ENCODE data around the gene AFMID. TPM values are rescaled to one million over a fixed set of nuclear protein-coding genes. Genes with fewer than 3 reads are reported as not detected.

The AFMID gene
- total and polyA plus RNA-seq, 9 of the 15 experiments (the other 6 are each of a cell fraction or from before 2014, with no cell fraction given) = 62.1 to 188 (median 74.4) TPM

DNA sequence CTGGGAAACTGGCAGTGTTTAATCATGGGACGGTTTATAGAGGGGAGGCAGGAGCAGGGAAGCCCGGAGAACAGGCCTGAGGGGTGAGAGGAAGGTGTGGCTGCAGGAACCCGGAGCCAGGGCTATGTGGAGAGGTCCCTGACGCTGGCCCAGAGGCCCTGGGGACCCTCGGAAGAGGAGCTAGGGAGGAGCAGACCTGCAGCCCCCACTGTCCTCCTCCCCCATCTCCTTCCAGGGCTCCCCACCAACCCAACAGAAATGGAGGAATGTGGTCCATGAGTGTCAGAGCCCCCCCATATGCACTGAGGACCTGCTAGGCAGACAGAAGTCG, 64.6 kb downstream of the AFMID start:
- H3K4me2 ChIP-seq (ENCODE audit: insufficient read depth, low read length) = no peak overlapping the region
- in situ Hi-C loops (cut with MboI) = no loop called here
- peak overlapping the region in 1 of 2 experiments; percentile 80; a peak in 2 of 4 replicates for H3K9ac ChIP-seq (ENCODE audit: insufficient read depth in 1 of 2, low read depth in 2 of 2, low read length in 2 of 2)
- TF ChIP-seq POLR3G (IDR thresholded peaks at IDR 0.05; ENCODE audit: extremely low read depth, insufficient read length, insufficient replicate concordance) (no peak), SPI1 (IDR thresholded peaks at IDR 0.05; ENCODE audit: borderline replicate concordance, low read depth, low read length) (no peak), SNIP1 (IDR thresholded peaks at IDR 0.05; ENCODE audit: low read depth) (no peak), MEIS2 (IDR thresholded peaks at IDR 0.05; ENCODE audit: partially characterized antibody) (no peak), FOS (IDR thresholded peaks at IDR 0.05; ENCODE audit: extremely low read depth, insufficient read length) (no peak), PHB2 (IDR thresholded peaks at IDR 0.05; ENCODE audit: low read depth) (no peak), MYC (IDR thresholded peaks at IDR 0.05; ENCODE audit: low read depth, low read length) (no peak), MYC (CRISPR knock-in tag; IDR thresholded peaks at IDR 0.05; ENCODE audit: borderline replicate concordance, low read depth) (no peak), ZNF707 (CRISPR knock-in tag; conservative IDR thresholded peaks at IDR 0.05) (no peak), LEF1 (IDR thresholded peaks at IDR 0.05) (no peak), RAD51 (IDR thresholded peaks at IDR 0.05; ENCODE audit: borderline replicate concordance, low read depth) (no peak), TOE1 (IDR thresholded peaks at IDR 0.05; ENCODE audit: borderline replicate concordance) (no peak), TOE1 (CRISPR knock-in tag; IDR thresholded peaks at IDR 0.05; ENCODE audit: borderline replicate concordance, low read depth) (no peak), YBX1 (IDR thresholded peaks at IDR 0.05) (no peak)
- TF ChIP-seq, protein P1, sequence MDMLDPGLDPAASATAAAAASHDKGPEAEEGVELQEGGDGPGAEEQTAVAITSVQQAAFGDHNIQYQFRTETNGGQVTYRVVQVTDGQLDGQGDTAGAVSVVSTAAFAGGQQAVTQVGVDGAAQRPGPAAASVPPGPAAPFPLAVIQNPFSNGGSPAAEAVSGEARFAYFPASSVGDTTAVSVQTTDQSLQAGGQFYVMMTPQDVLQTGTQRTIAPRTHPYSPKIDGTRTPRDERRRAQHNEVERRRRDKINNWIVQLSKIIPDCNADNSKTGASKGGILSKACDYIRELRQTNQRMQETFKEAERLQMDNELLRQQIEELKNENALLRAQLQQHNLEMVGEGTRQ (CRISPR knock-in tag; IDR thresholded peaks at IDR 0.05) = no peak
- TF ChIP-seq, protein P2, sequence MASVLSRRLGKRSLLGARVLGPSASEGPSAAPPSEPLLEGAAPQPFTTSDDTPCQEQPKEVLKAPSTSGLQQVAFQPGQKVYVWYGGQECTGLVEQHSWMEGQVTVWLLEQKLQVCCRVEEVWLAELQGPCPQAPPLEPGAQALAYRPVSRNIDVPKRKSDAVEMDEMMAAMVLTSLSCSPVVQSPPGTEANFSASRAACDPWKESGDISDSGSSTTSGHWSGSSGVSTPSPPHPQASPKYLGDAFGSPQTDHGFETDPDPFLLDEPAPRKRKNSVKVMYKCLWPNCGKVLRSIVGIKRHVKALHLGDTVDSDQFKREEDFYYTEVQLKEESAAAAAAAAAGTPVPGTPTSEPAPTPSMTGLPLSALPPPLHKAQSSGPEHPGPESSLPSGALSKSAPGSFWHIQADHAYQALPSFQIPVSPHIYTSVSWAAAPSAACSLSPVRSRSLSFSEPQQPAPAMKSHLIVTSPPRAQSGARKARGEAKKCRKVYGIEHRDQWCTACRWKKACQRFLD (CRISPR knock-in tag; IDR thresholded peaks at IDR 0.05) = no peak
- TF ChIP-seq, protein P3, sequence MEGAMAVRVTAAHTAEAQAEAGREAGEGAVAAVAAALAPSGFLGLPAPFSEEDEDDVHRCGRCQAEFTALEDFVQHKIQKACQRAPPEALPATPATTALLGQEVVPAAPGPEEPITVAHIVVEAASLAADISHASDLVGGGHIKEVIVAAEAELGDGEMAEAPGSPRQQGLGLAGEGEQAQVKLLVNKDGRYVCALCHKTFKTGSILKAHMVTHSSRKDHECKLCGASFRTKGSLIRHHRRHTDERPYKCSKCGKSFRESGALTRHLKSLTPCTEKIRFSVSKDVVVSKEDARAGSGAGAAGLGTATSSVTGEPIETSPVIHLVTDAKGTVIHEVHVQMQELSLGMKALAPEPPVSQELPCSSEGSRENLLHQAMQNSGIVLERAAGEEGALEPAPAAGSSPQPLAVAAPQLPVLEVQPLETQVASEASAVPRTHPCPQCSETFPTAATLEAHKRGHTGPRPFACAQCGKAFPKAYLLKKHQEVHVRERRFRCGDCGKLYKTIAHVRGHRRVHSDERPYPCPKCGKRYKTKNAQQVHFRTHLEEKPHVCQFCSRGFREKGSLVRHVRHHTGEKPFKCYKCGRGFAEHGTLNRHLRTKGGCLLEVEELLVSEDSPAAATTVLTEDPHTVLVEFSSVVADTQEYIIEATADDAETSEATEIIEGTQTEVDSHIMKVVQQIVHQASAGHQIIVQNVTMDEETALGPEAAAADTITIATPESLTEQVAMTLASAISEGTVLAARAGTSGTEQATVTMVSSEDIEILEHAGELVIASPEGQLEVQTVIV (CRISPR knock-in tag; IDR thresholded peaks at IDR 0.05; ENCODE audit: borderline replicate concordance) = no peak
- TF ChIP-seq, protein P4, sequence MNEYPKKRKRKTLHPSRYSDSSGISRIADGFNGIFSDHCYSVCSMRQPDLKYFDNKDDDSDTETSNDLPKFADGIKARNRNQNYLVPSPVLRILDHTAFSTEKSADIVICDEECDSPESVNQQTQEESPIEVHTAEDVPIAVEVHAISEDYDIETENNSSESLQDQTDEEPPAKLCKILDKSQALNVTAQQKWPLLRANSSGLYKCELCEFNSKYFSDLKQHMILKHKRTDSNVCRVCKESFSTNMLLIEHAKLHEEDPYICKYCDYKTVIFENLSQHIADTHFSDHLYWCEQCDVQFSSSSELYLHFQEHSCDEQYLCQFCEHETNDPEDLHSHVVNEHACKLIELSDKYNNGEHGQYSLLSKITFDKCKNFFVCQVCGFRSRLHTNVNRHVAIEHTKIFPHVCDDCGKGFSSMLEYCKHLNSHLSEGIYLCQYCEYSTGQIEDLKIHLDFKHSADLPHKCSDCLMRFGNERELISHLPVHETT (CRISPR knock-in tag; conservative IDR thresholded peaks at IDR 0.05 in 1 of 2, IDR thresholded peaks at IDR 0.05 in 1 of 2) = no peak

More for the DNA sequence above, 64.6 kb downstream of the AFMID start:
- DNase-seq (ENCODE audit: extremely low read depth in 1 of 4, low spot score in 3 of 4) (no peak), FAIRE-seq (no peak), ATAC-seq (no peak)
- intact Hi-C loops (cut with micrococcal nuclease) = loop anchor here (1.0 to 2.0 kb wide), 2 partner anchors 166 to 171 kb away; no protein-coding TSS in a partner anchor
- Histone ChIP-seq H3K4me1 (replicated peaks in 1 of 2; ENCODE audit: control insufficient read depth in 2 of 2, insufficient read depth in 2 of 2, low read length in 2 of 2) (peaks cover 38 to 86% of the 10 kb centered on the region in 2 experiments), H2AFZ (ENCODE audit: low read depth, low read length) (no peak overlapping the region), H3K4me3 (no peak overlapping the region), H3K27me3 (ENCODE audit: control insufficient read depth in 2 of 2, insufficient read depth in 2 of 2, low read length in 2 of 2) (no peaks in the 10 kb centered on the region), H3K9me1 (ENCODE audit: control insufficient read depth, insufficient read depth, low read length) (no peaks in the 10 kb centered on the region), H3K36me3 (ENCODE audit: control insufficient read depth, insufficient read depth, low read length) (no peaks in the 10 kb centered on the region), H3K79me2 (ENCODE audit: control insufficient read depth, insufficient read depth, low read length) (peaks cover 11% of the 10 kb centered on the region), H4K20me1 (replicated peaks; ENCODE audit: control insufficient read depth, insufficient read depth, low read length) (no peaks in the 10 kb centered on the region), H3K9me3 (replicated peaks; ENCODE audit: control insufficient read depth, insufficient read depth, low read depth, low read length) (no peaks in the 10 kb centered on the region), H3K27ac (ENCODE audit: extremely low read depth, low read depth, low read length) (no peak overlapping the region)
- BruUV-seq (replicated peaks) = no TSS peak
- ChIA-PET CTCF (ENCODE audit: low intra/inter-chr PET ratio) (interaction anchor here (2.7 to 3.2 kb wide), 2 partner anchors 139 to 170 kb away, joined by 19 to 37 read pairs; no protein-coding TSS in a partner anchor), POLR2A (interaction anchor here (1.0 to 1.3 kb wide), 2 partner anchors 25 to 144 kb away, joined by 3 to 9 read pairs; no protein-coding TSS in a partner anchor)
- WGBS (ENCODE audit: insufficient coverage, low coverage, missing lambda C conversion rate) = 73% methylated on average over 6 of the region's 6 CpGs
